ENCODE measurements around the gene HMGB3. TPM values are rescaled to one million over a fixed set of nuclear protein-coding genes. Genes with fewer than 3 reads are reported as not detected.

HMGB3 gene
- 10 to 100 TPM in 2 of 4 donors, 1 to 10 TPM in 2; 2.6 to 23.2 (median 8.6) TPM for total RNA-seq

DNA sequence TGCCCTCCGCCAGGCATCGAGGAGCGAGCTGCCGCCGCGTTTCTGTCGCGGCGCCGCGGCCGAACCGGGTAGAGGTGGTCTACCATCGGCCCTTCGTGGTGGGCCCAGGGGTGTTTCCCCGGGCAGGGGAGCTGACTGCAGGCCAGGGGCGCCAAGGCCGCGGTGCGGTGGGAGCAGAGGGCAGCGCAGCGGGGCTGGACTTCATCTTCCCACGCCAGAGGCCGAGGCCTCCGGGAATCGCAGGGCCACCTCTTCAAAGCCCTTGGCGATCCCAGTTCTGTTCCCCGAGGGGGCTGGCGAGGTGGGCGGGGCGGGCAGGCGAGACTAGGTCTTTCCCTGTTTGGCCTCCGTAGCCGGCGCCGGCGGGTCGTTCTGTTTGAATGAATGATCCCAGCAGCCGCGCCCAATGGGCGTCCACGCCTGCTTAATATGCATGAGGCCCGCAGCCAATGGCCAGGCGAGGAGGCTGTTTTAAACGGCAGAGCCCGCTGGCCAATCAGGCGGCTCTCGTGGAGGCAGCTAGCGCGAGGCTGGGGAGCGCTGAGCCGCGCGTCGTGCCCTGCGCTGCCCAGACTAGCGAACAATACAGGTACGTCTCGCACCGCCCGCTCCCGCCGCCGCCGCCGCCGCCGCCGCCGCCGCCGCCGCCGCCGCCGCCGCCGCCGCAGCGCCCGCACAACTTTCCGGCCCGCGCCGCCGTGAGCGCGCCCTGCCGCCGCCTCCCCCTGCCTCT is at the start of gene HMGB3:
HMGB3 (plus strand) TSS at position 548 of the 733 bp plus-strand sequence. CDS start 2,265 bp downstream, outside the sequence.
- H3K36me3 ChIP-seq: no peaks in the 10 kb centered on the region
- peak within 1 kb of the TSS; percentile 77 to 89 (median 86) for H3K27ac ChIP-seq
- no peaks in the 10 kb centered on the region for H3K9me3 ChIP-seq
- peaks cover 0 to 10% (median 0%) of the 10 kb centered on the region in 4 donors for H3K4me1 ChIP-seq
- peak; percentile 88 for DNase-seq
- WGBS, 2 donors (ENCODE audit: low coverage in 1 of 2): 64% methylated on average over 71 of the region's 90 CpGs; no CpG with 5 or more reads in 1 of the 2 donors
- intact Hi-C loops (cut with DNase I; ENCODE audit: low total_unique reads): no loop called here
- H3K27me3 ChIP-seq: no peaks in the 10 kb centered on the region
- in situ Hi-C loops (cut with MboI; ENCODE audit: low pct_ligation_motif_present in 1 of 4, low pct_unique_long_range_greater_than_20kb in 1 of 4, low sequenced_read_pairs in 3 of 4): loop anchor here in 1 of 4 donors (25.0 kb wide), 1 partner anchor 196 kb away; no protein-coding TSS in a partner anchor
- TF ChIP-seq EP300 (IDR thresholded peaks at IDR 0.05; ENCODE audit: low read depth) (no peak), POLR2AphosphoS5 (IDR thresholded peaks at IDR 0.05) (peak; percentile 52 to 83 (median 82)), POLR2A (IDR thresholded peaks at IDR 0.05) (peak; percentile 47), CTCF (IDR thresholded peaks at IDR 0.05) (no peak)
- peak within 1 kb of the TSS; percentile 31 to 62 (median 56) for H3K4me3 ChIP-seq

GRCh38 chrX:150933945-150934350 is 49.2 kb upstream of the HMGB3 start:
- in situ Hi-C loops (cut with MboI; ENCODE audit: low pct_ligation_motif_present in 1 of 4, low pct_unique_long_range_greater_than_20kb in 1 of 4, low sequenced_read_pairs in 3 of 4) (no loop called here), intact Hi-C loops (cut with DNase I; ENCODE audit: low total_unique reads) (no loop called here)
- TF ChIP-seq POLR2A (IDR thresholded peaks at IDR 0.05) (no peak), POLR2AphosphoS5 (IDR thresholded peaks at IDR 0.05) (no peak), EP300 (IDR thresholded peaks at IDR 0.05; ENCODE audit: low read depth) (no peak), CTCF (IDR thresholded peaks at IDR 0.05) (no peak)
- no peaks in the 10 kb centered on the region for H3K4me1 ChIP-seq
- no peaks in the 10 kb centered on the region for H3K9me3 ChIP-seq
- no peak for DNase-seq
- H3K27ac ChIP-seq: no peak overlapping the region
- WGBS, 2 donors (ENCODE audit: low coverage in 1 of 2): 0 to 63% methylated on average over 1 to 5 of the region's 5 CpGs
- H3K36me3 ChIP-seq: no peaks in the 10 kb centered on the region
- no peak overlapping the region for H3K4me3 ChIP-seq
- no peaks in the 10 kb centered on the region for H3K27me3 ChIP-seq

- H3K4me3 ChIP-seq: no peak overlapping the region
- intact Hi-C loops (cut with DNase I; ENCODE audit: low total_unique reads): no loop called here
- H3K27me3 ChIP-seq: no peaks in the 10 kb centered on the region
- H3K9me3 ChIP-seq: no peaks in the 10 kb centered on the region
- in situ Hi-C loops (cut with MboI; ENCODE audit: low pct_ligation_motif_present in 1 of 4, low pct_unique_long_range_greater_than_20kb in 1 of 4, low sequenced_read_pairs in 3 of 4): no loop called here
- TF ChIP-seq EP300 (IDR thresholded peaks at IDR 0.05; ENCODE audit: low read depth) (no peak), POLR2A (IDR thresholded peaks at IDR 0.05) (no peak), POLR2AphosphoS5 (IDR thresholded peaks at IDR 0.05) (no peak), CTCF (IDR thresholded peaks at IDR 0.05) (no peak)
- DNase-seq: peak; percentile 16
- no peaks in the 10 kb centered on the region for H3K36me3 ChIP-seq
- H3K27ac ChIP-seq: no peak overlapping the region
- H3K4me1 ChIP-seq: no peaks in the 10 kb centered on the region
- 26% methylated on average over 5 of the region's 5 CpGs; no CpG with 5 or more reads in 1 of the 2 donors for WGBS, 2 donors (ENCODE audit: low coverage in 1 of 2)
These were observed 48.7 kb upstream of the HMGB3 start for GRCh38 chrX:150934453-150934852.

DNA sequence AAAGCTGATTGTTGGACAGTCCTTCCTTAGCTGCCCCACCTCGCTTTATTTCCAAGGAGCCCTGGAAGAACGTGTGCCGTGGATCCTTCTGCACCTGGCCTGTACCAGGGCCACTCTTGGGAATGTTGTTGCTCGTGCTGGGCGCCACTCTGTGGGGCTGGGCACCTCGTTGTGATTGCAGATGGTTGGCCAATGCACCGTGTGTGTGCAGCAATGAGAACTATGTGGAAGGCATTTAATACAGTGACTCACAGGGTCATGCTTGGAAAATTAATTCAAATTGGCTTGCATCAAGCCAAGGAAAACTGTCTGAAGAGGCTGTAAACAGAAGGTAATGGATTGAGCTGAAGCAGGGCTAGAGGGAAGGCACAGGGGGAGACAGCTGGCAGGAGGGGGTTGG is 47.7 kb upstream of the HMGB3 start:
- TF ChIP-seq POLR2AphosphoS5 (IDR thresholded peaks at IDR 0.05) (no peak), POLR2A (IDR thresholded peaks at IDR 0.05) (no peak), CTCF (IDR thresholded peaks at IDR 0.05) (no peak), EP300 (IDR thresholded peaks at IDR 0.05; ENCODE audit: low read depth) (no peak)
- Histone ChIP-seq H3K4me1 (no peaks in the 10 kb centered on the region), H3K36me3 (no peaks in the 10 kb centered on the region), H3K27me3 (no peaks in the 10 kb centered on the region), H3K27ac (no peak overlapping the region), H3K4me3 (no peak overlapping the region), H3K9me3 (no peaks in the 10 kb centered on the region)
- intact Hi-C loops (cut with DNase I; ENCODE audit: low total_unique reads) (loop anchor here (5.0 kb wide), 1 partner anchor 697 kb away; no protein-coding TSS in a partner anchor), in situ Hi-C loops (cut with MboI; ENCODE audit: low pct_ligation_motif_present in 1 of 4, low pct_unique_long_range_greater_than_20kb in 1 of 4, low sequenced_read_pairs in 3 of 4) (no loop called here)
- DNase-seq: no peak
- 53% methylated on average over 7 of the region's 7 CpGs; no CpG with 5 or more reads in 1 of the 2 donors for WGBS, 2 donors (ENCODE audit: low coverage in 1 of 2)

Data from transverse colon (tissue), 4 donors.